Left lung (tissue), 10 donors: Measurements from ENCODE around the gene AGAP1. TPM values are rescaled to one million over a fixed set of nuclear protein-coding genes. Genes with fewer than 3 reads are reported as not detected.
"Not testable (repeated sequence)": the region's sequence is repeated elsewhere in the genome, so short reads cannot be mapped to it uniquely, and the experiment has no call there.

ENCODE experiments used
- ATAC-seq: fragments of 200-7000 bp; cut with Tn5 transposase; one replicate; pipeline ENCODE4 v1.9.1; 2020; ENCODE audit warnings: moderate library complexity
- DNase-seq, 4 donors: peaks; one replicate each; pipeline ENCODE4 v3.0.0-alpha.2; 2013 to 2020
- H3K27ac ChIP-seq, 2 donors: fragments of 200-600 bp; sonication (generic) in 1 of 2; one replicate each; pipeline versions ENCODE4 v1.5.0 to v1.8.0; 2020 to 2021
- H3K27me3 ChIP-seq, 2 donors: fragments of 200-600 bp; sonication (generic) in 1 of 2; one replicate each; pipeline versions ENCODE4 v1.5.0 to v1.8.0; 2020 to 2021
- H3K36me3 ChIP-seq, 2 donors: fragments of 200-600 bp; sonication (generic) in 1 of 2; one replicate each; pipeline versions ENCODE4 v1.5.0 to v1.8.0; 2020 to 2021
- H3K4me1 ChIP-seq, 2 donors: fragments of 200-600 bp; one replicate each; pipeline ENCODE4 v1.8.0; 2021
- H3K4me3 ChIP-seq, 2 donors: fragments of 200-600 bp; sonication (generic) in 1 of 2; one replicate each; pipeline versions ENCODE4 v1.5.0 to v1.8.0; 2020 to 2021; ENCODE audit warnings: mild to moderate bottlenecking in 1 of 2
- H3K9me3 ChIP-seq, 2 donors: fragments of 200-600 bp; sonication (generic) in 1 of 2; one replicate each; pipeline versions ENCODE4 v1.5.0 to v1.8.0; 2020 to 2021
- CTCF ChIP-seq, 2 donors: fragments of 200-600 bp; sonication (generic) in 1 of 2; IDR thresholded peaks; one replicate each; pipeline versions ENCODE4 v1.5.0 to v1.8.0; 2021; ENCODE audit warnings: antibody characterized with exemption in 2 of 2
- intact Hi-C, 2 donors: fragments of 100-400 bp; cut with DNase I; formaldehyde crosslinking; loops; one replicate each; pipeline versions ENCODE4 v1.11.2 to v1.14.2; 2022
- polyA plus RNA-seq, 6 donors: library from polyadenylated mRNA; unstranded; fragments of 120-200 nt; gene quantifications; one replicate each; pipeline ENCODE4 v1.2.1, GENCODE V29; 2013; ENCODE audit not compliant: insufficient read length in 6 of 6
- total RNA-seq, 2 donors: library from RNA; stranded (reverse); fragmentation: NEBNext Ultra II Directional; extraction: Animal tissue kit (Norgen Biotek cat#: 25700); gene quantifications; one replicate each; pipeline ENCODE4 v1.2.1, GENCODE V29; 2021
- donor health status: DM: no; HTN: yes; CAD: no.
- donor health status: DM: no; HTN: no; CAD: no.

The AGAP1 gene
- total and polyA plus RNA-seq, 8 donors, result 13.1 to 25.4 (median 22.4) TPM

GRCh38 chr2:235601960-235602704, 108.3 kb downstream of the AGAP1 start:
- Histone ChIP-seq H3K4me3 (no peak overlapping the region), H3K27ac (no peak overlapping the region), H3K27me3 (no peaks in the 10 kb centered on the region), H3K4me1 (peaks cover 0 to 9% of the 10 kb centered on the region in 2 donors), H3K9me3 (no peaks in the 10 kb centered on the region), H3K36me3 (no peaks in the 10 kb centered on the region)
- intact Hi-C loops, result no loop called here
- no peak for TF ChIP-seq CTCF (IDR thresholded peaks at IDR 0.05)
- DNase-seq (no peak), ATAC-seq (no peak)

GRCh38 chr2:235602971-235603370, 109.1 kb downstream of the AGAP1 start:
- intact Hi-C loops, DNase-seq, H3K4me1 ChIP-seq, H3K36me3 ChIP-seq, H3K27me3 ChIP-seq, H3K4me3 ChIP-seq, ATAC-seq, H3K9me3 ChIP-seq, H3K27ac ChIP-seq: not testable (repeated sequence)

GRCh38 chr2:235603659-235604058, 109.8 kb downstream of the AGAP1 start:
- TF ChIP-seq CTCF (IDR thresholded peaks at IDR 0.05), result no peak
- H3K27me3 ChIP-seq, result no peaks in the 10 kb centered on the region
- DNase-seq (no peak), ATAC-seq (peak; percentile 46)
- H3K36me3 ChIP-seq, result no peaks in the 10 kb centered on the region
- H3K4me1 ChIP-seq, result peaks cover 0 to 9% of the 10 kb centered on the region in 2 donors
- intact Hi-C loops, result no loop called here
- H3K4me3 ChIP-seq, result no peak overlapping the region
- no peaks in the 10 kb centered on the region for H3K9me3 ChIP-seq
- H3K27ac ChIP-seq, result no peak overlapping the region

GRCh38 chr2:235605312-235606003, 111.6 kb downstream of the AGAP1 start:
- peaks cover 0 to 9% of the 10 kb centered on the region in 2 donors for H3K4me1 ChIP-seq
- H3K4me3 ChIP-seq, result no peak overlapping the region
- intact Hi-C loops, result no loop called here
- ATAC-seq (peak; percentile 83), DNase-seq (peak in 3 of 4 donors; percentile 49 to 80 (median 69))
- H3K36me3 ChIP-seq, result no peaks in the 10 kb centered on the region
- TF ChIP-seq CTCF (IDR thresholded peaks at IDR 0.05), result no peak
- no peaks in the 10 kb centered on the region for H3K27me3 ChIP-seq
- H3K9me3 ChIP-seq, result no peaks in the 10 kb centered on the region
- no peak overlapping the region for H3K27ac ChIP-seq

GRCh38 chr2:235606004-235606715, 112.3 kb downstream of the AGAP1 start:
- ATAC-seq, result no peak
- Histone ChIP-seq H3K36me3 (no peaks in the 10 kb centered on the region), H3K4me3 (no peak overlapping the region), H3K27ac (no peak overlapping the region), H3K9me3 (no peaks in the 10 kb centered on the region), H3K27me3 (no peaks in the 10 kb centered on the region), H3K4me1 (peaks cover 0 to 9% of the 10 kb centered on the region in 2 donors)
- no peak for DNase-seq
- TF ChIP-seq CTCF (IDR thresholded peaks at IDR 0.05), result no peak
- intact Hi-C loops, result no loop called here
